ENCODE measurements around the gene PRPF31. TPM values are rescaled to one million over a fixed set of nuclear protein-coding genes. Genes with fewer than 3 reads are reported as not detected.

PRPF31 gene
- total and polyA plus RNA-seq, 2 of the 13 experiments (the other 11 are each of a cell fraction or from before 2014, with no cell fraction given), result 23.8 to 63.8 TPM

DNA sequence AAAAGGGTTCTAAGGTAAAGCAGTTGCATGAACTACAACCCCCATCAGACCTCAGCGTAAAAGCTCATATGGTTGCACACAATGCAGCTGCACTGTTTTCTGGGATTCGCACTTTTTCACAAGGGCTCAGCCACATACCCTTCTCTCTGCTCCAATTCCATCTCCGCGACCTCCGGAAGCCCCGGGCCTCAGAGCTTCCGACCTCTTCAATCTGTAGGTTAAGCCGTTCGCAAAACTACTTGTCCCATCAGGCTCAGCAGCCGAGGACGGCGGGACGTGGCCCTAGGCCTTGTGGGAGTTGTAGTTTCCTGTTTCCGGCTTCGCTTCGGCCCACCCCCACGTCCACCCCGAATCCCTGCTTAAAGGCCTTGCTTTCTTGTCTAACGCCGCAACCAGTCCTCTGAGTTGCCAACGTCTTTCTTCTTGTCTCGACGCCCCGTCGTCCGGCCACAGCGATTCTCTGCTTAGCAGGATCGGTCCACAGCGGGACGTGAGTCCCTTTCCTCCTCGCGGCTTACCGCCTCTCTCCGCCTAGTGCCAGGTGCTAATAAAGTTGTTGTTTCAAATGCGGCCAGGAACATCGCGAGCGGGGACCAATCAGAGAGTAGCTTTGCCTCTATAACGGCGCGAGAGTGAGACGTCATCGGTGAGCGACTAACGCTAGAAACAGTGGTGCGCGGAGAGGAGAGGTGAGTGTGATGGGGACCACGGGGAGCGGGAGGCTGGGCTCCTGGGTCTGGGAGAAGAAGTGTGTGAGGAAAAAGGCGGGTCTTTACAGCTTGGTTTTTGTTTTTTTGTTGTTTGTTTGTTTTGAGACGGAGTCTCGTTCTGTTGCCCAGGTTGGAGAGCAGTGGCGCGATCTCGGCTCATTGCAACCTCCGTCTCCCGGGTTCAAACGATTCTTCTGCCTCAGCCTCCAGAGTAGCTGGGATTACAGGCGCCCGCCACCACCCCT is at the start of gene PRPF31, which contains the start of gene TFPT (continued):
- TF ChIP-seq, protein P1, sequence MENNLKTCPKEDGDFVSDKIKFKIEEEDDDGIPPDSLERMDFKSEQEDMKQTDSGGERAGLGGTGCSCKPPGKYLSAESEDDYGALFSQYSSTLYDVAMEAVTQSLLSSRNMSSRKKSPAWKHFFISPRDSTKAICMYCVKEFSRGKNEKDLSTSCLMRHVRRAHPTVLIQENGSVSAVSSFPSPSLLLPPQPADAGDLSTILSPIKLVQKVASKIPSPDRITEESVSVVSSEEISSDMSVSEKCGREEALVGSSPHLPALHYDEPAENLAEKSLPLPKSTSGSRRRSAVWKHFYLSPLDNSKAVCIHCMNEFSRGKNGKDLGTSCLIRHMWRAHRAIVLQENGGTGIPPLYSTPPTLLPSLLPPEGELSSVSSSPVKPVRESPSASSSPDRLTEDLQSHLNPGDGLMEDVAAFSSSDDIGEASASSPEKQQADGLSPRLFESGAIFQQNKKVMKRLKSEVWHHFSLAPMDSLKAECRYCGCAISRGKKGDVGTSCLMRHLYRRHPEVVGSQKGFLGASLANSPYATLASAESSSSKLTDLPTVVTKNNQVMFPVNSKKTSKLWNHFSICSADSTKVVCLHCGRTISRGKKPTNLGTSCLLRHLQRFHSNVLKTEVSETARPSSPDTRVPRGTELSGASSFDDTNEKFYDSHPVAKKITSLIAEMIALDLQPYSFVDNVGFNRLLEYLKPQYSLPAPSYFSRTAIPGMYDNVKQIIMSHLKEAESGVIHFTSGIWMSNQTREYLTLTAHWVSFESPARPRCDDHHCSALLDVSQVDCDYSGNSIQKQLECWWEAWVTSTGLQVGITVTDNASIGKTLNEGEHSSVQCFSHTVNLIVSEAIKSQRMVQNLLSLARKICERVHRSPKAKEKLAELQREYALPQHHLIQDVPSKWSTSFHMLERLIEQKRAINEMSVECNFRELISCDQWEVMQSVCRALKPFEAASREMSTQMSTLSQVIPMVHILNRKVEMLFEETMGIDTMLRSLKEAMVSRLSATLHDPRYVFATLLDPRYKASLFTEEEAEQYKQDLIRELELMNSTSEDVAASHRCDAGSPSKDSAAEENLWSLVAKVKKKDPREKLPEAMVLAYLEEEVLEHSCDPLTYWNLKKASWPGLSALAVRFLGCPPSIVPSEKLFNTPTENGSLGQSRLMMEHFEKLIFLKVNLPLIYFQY (CRISPR knock-in tag; IDR thresholded peaks at IDR 0.05; ENCODE audit: borderline replicate concordance), result no peak; the same call in 1 of the 2 replicates
- TF ChIP-seq, protein P2, sequence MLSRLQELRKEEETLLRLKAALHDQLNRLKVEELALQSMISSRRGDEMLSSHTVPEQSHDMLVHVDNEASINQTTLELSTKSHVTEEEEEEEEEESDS (CRISPR knock-in tag; IDR thresholded peaks at IDR 0.05; ENCODE audit: borderline replicate concordance), result no peak
- no peak for TF ChIP-seq ZNF446 (CRISPR knock-in tag; IDR thresholded peaks at IDR 0.05)
- peak; percentile 91; the same call in 1 of the 2 replicates for TF ChIP-seq ZNF720 (CRISPR knock-in tag; IDR thresholded peaks at IDR 0.05)
- TF ChIP-seq ZFP36L2 (CRISPR knock-in tag; IDR thresholded peaks at IDR 0.05), result no peak
- no peak for TF ChIP-seq EZH2 (conservative IDR thresholded peaks at IDR 0.05; ENCODE audit: low read depth, low read length)
- peak; percentile 72; the same call in 1 of the 2 replicates for TF ChIP-seq ZNF557 (CRISPR knock-in tag; IDR thresholded peaks at IDR 0.05)
- TF ChIP-seq, protein P3, sequence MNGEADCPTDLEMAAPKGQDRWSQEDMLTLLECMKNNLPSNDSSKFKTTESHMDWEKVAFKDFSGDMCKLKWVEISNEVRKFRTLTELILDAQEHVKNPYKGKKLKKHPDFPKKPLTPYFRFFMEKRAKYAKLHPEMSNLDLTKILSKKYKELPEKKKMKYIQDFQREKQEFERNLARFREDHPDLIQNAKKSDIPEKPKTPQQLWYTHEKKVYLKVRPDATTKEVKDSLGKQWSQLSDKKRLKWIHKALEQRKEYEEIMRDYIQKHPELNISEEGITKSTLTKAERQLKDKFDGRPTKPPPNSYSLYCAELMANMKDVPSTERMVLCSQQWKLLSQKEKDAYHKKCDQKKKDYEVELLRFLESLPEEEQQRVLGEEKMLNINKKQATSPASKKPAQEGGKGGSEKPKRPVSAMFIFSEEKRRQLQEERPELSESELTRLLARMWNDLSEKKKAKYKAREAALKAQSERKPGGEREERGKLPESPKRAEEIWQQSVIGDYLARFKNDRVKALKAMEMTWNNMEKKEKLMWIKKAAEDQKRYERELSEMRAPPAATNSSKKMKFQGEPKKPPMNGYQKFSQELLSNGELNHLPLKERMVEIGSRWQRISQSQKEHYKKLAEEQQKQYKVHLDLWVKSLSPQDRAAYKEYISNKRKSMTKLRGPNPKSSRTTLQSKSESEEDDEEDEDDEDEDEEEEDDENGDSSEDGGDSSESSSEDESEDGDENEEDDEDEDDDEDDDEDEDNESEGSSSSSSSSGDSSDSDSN (CRISPR knock-in tag; IDR thresholded peaks at IDR 0.05), result peak; percentile 48; the same call in 1 of the 2 replicates
- TF ChIP-seq ZNF367 (CRISPR knock-in tag; IDR thresholded peaks at IDR 0.05; ENCODE audit: borderline replicate concordance), result no peak
- TF ChIP-seq, protein P4, sequence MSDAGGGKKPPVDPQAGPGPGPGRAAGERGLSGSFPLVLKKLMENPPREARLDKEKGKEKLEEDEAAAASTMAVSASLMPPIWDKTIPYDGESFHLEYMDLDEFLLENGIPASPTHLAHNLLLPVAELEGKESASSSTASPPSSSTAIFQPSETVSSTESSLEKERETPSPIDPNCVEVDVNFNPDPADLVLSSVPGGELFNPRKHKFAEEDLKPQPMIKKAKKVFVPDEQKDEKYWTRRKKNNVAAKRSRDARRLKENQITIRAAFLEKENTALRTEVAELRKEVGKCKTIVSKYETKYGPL (CRISPR knock-in tag; IDR thresholded peaks at IDR 0.05), result no peak
- TF ChIP-seq, protein P5, sequence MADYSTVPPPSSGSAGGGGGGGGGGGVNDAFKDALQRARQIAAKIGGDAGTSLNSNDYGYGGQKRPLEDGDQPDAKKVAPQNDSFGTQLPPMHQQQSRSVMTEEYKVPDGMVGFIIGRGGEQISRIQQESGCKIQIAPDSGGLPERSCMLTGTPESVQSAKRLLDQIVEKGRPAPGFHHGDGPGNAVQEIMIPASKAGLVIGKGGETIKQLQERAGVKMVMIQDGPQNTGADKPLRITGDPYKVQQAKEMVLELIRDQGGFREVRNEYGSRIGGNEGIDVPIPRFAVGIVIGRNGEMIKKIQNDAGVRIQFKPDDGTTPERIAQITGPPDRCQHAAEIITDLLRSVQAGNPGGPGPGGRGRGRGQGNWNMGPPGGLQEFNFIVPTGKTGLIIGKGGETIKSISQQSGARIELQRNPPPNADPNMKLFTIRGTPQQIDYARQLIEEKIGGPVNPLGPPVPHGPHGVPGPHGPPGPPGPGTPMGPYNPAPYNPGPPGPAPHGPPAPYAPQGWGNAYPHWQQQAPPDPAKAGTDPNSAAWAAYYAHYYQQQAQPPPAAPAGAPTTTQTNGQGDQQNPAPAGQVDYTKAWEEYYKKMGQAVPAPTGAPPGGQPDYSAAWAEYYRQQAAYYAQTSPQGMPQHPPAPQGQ (CRISPR knock-in tag; IDR thresholded peaks at IDR 0.05; ENCODE audit: borderline replicate concordance), result peak; percentile 51; the same call in 1 of the 2 replicates
- TF ChIP-seq KLF13 (CRISPR knock-in tag; IDR thresholded peaks at IDR 0.05), result 0 out of 2 replicates have a peak, but pooled peaks have one; percentile 7
- peak; percentile 96 for TF ChIP-seq ZNF556 (CRISPR knock-in tag; IDR thresholded peaks at IDR 0.05; ENCODE audit: borderline replicate concordance)
- no peak for TF ChIP-seq RFXANK (CRISPR knock-in tag; IDR thresholded peaks at IDR 0.05)
- TF ChIP-seq ZMYM2 (CRISPR knock-in tag; IDR thresholded peaks at IDR 0.05), result no peak
- no peak for TF ChIP-seq NFE2L1 (CRISPR knock-in tag; IDR thresholded peaks at IDR 0.05; ENCODE audit: borderline replicate concordance)
- no peak for TF ChIP-seq PLRG1 (conservative IDR thresholded peaks at IDR 0.05)
- TF ChIP-seq ZFP90 (CRISPR knock-in tag; IDR thresholded peaks at IDR 0.05; ENCODE audit: borderline replicate concordance), result peak; percentile 34; the same call in 1 of the 2 replicates
- no peak for TF ChIP-seq SMARCE1 (IDR thresholded peaks at IDR 0.05; ENCODE audit: borderline replicate concordance)
